B cell (primary cell): ENCODE results near the gene EDAR.

Experiments
- EZH2 ChIP-seq: IDR thresholded peaks from 2 replicates; pipeline ENCODE4 v1.6.1; 2012; ENCODE audit warnings: borderline replicate concordance, low read depth, mild to moderate bottlenecking, moderate library complexity, low read length; ENCODE audit not compliant: insufficient read depth, poor library complexity, severe bottlenecking
- TF ChIP-seq, protein P1 (sequence below): fragments of 200-600 bp; IDR thresholded peaks from one replicate; pipeline ENCODE4 v1.8.0; 2022; ENCODE audit warnings: antibody characterized with exemption, mild to moderate bottlenecking

DNA sequence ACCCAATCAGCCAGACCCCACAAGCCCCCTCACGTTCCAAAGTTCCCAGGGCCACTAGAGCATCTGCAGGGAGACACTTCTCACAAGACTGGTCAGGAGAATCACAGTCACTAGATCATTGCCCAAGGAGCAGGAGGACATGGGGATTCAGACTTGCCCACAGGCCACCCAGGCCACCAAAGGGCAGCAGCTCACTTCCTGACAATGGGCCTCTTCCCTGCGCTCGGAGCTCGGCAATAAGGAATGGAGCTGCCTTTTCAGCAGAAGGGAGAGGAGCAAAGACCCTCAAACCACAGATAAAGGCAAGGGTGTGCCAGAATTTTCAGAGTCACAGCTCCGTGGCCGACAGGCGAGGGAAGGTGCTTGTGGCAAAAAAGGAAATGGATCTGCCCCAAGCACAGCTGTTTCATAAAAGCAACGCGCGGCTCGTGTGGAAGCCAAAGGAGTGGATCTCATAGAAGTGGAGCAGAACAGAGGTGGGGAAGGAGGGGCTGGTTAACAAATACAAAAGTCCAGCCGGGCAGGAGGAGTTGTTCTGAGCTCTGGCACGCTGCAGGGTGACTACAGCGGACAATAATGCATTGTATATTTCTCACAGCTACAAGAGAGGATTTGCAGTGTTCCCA is 72.1 kb downstream of the EDAR start:
- TF ChIP-seq, protein P1, sequence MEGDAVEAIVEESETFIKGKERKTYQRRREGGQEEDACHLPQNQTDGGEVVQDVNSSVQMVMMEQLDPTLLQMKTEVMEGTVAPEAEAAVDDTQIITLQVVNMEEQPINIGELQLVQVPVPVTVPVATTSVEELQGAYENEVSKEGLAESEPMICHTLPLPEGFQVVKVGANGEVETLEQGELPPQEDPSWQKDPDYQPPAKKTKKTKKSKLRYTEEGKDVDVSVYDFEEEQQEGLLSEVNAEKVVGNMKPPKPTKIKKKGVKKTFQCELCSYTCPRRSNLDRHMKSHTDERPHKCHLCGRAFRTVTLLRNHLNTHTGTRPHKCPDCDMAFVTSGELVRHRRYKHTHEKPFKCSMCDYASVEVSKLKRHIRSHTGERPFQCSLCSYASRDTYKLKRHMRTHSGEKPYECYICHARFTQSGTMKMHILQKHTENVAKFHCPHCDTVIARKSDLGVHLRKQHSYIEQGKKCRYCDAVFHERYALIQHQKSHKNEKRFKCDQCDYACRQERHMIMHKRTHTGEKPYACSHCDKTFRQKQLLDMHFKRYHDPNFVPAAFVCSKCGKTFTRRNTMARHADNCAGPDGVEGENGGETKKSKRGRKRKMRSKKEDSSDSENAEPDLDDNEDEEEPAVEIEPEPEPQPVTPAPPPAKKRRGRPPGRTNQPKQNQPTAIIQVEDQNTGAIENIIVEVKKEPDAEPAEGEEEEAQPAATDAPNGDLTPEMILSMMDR: no peak
- TF ChIP-seq EZH2: no peak
